Measurements from ENCODE around the gene RPL18A. TPM values are rescaled to one million over a fixed set of nuclear protein-coding genes. Genes with fewer than 3 reads are reported as not detected.

RPL18A gene
- total RNA-seq, 4 donors from 2014 or later, result 1,544 to 1,849 (median 1,738) TPM

GRCh38 chr19:17868669-17869068, 9.0 kb downstream of the RPL18A start:
- WGBS, 2 donors, result 58 to 61% methylated on average over 6 of the region's 6 CpGs
- H3K36me3 ChIP-seq, result peaks cover 0 to 30% (median 5%) of the 10 kb centered on the region in 3 donors
- H3K27ac ChIP-seq, result no peak overlapping the region
- no peak overlapping the region for H3K4me3 ChIP-seq
- peaks cover 0 to 21% (median 5%) of the 10 kb centered on the region in 4 donors for H3K4me1 ChIP-seq
- H3K9me3 ChIP-seq, result no peaks in the 10 kb centered on the region
- peaks cover 0 to 44% of the 10 kb centered on the region in 2 donors for H3K27me3 ChIP-seq
- no peak for DNase-seq (ENCODE audit: low spot score in 2 of 2)
- TF ChIP-seq POLR2A (IDR thresholded peaks at IDR 0.05) (no peak), EP300 (IDR thresholded peaks at IDR 0.05) (no peak), CTCF (IDR thresholded peaks at IDR 0.05) (no peak)

- Histone ChIP-seq H3K4me1 (peaks cover 0 to 26% (median 5%) of the 10 kb centered on the region in 4 donors), H3K4me3 (no peak overlapping the region), H3K36me3 (peaks cover 0 to 25% (median under 1%) of the 10 kb centered on the region in 3 donors), H3K27ac (no peak overlapping the region), H3K9me3 (no peaks in the 10 kb centered on the region), H3K27me3 (peaks cover 0 to 49% of the 10 kb centered on the region in 2 donors)
- DNase-seq (ENCODE audit: low spot score in 2 of 2), result no peak
- TF ChIP-seq POLR2A (IDR thresholded peaks at IDR 0.05) (no peak), EP300 (IDR thresholded peaks at IDR 0.05) (no peak), CTCF (IDR thresholded peaks at IDR 0.05) (no peak)
- WGBS, 2 donors, result 34 to 36% methylated on average over 11 of the region's 11 CpGs
Observed at GRCh38 chr19:17869114-17869608, 9.5 kb downstream of the RPL18A start.

- DNase-seq (ENCODE audit: low spot score in 2 of 2), result no peak
- Histone ChIP-seq H3K27ac (no peak overlapping the region), H3K36me3 (peaks cover 0 to 4% (median 0%) of the 10 kb centered on the region in 3 donors), H3K4me3 (no peak overlapping the region), H3K9me3 (no peaks in the 10 kb centered on the region), H3K27me3 (peaks cover 0 to 68% of the 10 kb centered on the region in 2 donors), H3K4me1 (peaks cover 0 to 27% (median 5%) of the 10 kb centered on the region in 4 donors)
- 66 to 69% methylated on average over 8 to 10 of the region's 10 CpGs for WGBS, 2 donors
- TF ChIP-seq CTCF (IDR thresholded peaks at IDR 0.05) (no peak), EP300 (IDR thresholded peaks at IDR 0.05) (no peak), POLR2A (IDR thresholded peaks at IDR 0.05) (no peak)
Observed at GRCh38 chr19:17871032-17871877, 11.5 kb downstream of the RPL18A start.

GRCh38 chr19:17871878-17872250, 12.2 kb downstream of the RPL18A start, which contains the start of gene SLC5A5:
Gene SLC5A5, plus strand, starts transcription at chr19:17871945. Its CDS starts 375 bp downstream, at chr19:17872320.
- peaks cover 0 to 27% (median 5%) of the 10 kb centered on the region in 4 donors for H3K4me1 ChIP-seq
- DNase-seq (ENCODE audit: low spot score in 2 of 2), result no peak
- no peaks in the 10 kb centered on the region for H3K36me3 ChIP-seq
- no peaks in the 10 kb centered on the region for H3K9me3 ChIP-seq
- TF ChIP-seq POLR2A (IDR thresholded peaks at IDR 0.05) (no peak), CTCF (IDR thresholded peaks at IDR 0.05) (no peak), EP300 (IDR thresholded peaks at IDR 0.05) (no peak)
- no peak within 1 kb of the TSS for H3K27ac ChIP-seq
- peak within 1 kb of the TSS in 1 of 4 donors; percentile 24 for H3K4me3 ChIP-seq
- peaks cover 0 to 74% of the 10 kb centered on the region in 2 donors for H3K27me3 ChIP-seq
- 1 to 2% methylated on average over 18 to 23 of the region's 26 CpGs for WGBS, 2 donors
